ENCODE measurements around the gene GZMM.

Gene GZMM

DNA sequence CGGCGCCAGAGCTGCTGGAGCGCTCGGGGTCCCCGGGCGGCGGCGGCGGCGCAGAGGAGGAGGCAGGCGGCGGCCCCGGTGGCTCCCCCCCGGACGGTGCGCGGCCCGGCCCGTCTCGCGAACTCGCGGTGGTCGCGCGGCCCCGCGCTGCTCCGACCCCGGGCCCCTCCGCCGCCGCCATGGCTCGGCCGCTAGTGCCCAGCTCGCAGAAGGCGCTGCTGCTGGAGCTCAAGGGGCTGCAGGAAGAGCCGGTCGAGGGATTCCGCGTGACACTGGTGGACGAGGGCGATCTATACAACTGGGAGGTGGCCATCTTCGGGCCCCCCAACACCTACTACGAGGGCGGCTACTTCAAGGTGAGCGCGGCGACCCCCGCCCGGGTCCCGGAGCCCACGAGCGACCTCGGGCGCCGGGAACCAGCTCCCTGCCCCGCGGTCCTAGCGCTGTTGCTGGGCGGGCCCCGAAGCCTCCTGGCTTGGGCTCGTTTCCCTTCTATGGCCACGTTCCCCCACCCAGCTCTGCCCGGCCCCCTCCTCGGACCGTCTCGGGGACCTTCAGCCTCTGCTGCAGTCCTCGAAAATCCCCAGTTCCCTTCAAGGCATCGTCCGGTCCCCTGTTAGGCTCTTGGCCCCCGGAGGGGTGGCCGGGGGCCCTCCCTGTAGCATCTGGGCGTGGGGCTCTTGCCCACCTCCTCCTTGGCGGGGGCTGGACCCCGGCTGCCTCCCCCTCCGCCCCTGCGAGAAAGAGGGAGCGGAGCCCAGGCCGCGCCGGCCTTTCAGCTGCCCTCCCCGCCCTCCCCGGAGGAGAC lies 11.9 kb upstream of the GZMM start, which contains the start of gene CDC34:
Gene CDC34 (plus strand): TSS at position 8 of the 808 bp plus-strand sequence. CDS start 172 bp downstream, at position 180.
- TF ChIP-seq, protein P1, sequence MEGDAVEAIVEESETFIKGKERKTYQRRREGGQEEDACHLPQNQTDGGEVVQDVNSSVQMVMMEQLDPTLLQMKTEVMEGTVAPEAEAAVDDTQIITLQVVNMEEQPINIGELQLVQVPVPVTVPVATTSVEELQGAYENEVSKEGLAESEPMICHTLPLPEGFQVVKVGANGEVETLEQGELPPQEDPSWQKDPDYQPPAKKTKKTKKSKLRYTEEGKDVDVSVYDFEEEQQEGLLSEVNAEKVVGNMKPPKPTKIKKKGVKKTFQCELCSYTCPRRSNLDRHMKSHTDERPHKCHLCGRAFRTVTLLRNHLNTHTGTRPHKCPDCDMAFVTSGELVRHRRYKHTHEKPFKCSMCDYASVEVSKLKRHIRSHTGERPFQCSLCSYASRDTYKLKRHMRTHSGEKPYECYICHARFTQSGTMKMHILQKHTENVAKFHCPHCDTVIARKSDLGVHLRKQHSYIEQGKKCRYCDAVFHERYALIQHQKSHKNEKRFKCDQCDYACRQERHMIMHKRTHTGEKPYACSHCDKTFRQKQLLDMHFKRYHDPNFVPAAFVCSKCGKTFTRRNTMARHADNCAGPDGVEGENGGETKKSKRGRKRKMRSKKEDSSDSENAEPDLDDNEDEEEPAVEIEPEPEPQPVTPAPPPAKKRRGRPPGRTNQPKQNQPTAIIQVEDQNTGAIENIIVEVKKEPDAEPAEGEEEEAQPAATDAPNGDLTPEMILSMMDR (IDR thresholded peaks at IDR 0.05; ENCODE audit: insufficient read depth, low read depth, low read length, missing control alignments) = no peak
- no peak for DNase-seq (ENCODE audit: low read depth)
- H3K4me3 ChIP-seq (ENCODE audit: low read length) = peak within 1 kb of the TSS; percentile 82

DNA sequence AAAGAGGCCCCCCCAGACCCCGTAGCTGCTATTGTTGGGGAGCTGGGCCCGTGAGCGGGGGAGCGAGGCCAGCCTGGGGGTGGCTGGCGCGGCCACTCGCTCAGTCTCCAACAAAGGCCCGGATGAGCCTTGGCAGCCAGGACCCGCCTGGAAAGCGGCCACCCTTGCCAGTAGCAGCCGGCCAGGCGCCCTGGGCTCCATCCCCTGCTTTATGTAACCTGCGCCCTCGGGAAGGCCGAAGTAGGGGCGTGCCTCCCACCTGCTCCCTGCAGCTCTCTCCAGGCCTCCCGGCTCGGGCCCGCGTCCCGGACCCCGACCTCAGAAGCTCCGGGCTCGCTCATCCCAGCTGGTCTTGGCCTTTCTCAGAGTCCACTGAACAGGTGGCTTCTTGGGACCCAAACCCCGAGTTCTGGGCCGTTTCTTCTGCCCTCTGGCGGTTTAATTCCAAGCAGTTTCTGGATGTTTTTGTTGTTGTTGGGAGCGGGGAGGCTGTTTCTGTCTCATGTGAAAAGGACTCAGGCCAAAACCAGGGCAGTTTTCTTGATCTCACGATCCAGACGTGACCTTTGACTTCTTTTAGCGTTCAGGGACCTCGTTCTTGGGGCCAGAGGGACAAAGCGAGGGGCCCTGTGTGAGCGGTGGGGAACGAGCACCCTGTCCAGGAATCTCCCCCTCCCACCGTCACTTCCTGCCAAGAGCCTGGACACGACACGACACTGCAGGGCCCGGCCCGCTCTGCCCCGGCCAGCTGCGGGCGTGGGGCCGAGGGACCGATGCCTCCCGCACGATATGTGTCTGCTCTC lies 11.1 kb upstream of the GZMM start:
- TF ChIP-seq, protein P1 (IDR thresholded peaks at IDR 0.05; ENCODE audit: insufficient read depth, low read depth, low read length, missing control alignments) = peak; percentile 50
- peak overlapping the region; percentile 82 for H3K4me3 ChIP-seq (ENCODE audit: low read length)
- DNase-seq (ENCODE audit: low read depth) = peak; percentile 55

DNA sequence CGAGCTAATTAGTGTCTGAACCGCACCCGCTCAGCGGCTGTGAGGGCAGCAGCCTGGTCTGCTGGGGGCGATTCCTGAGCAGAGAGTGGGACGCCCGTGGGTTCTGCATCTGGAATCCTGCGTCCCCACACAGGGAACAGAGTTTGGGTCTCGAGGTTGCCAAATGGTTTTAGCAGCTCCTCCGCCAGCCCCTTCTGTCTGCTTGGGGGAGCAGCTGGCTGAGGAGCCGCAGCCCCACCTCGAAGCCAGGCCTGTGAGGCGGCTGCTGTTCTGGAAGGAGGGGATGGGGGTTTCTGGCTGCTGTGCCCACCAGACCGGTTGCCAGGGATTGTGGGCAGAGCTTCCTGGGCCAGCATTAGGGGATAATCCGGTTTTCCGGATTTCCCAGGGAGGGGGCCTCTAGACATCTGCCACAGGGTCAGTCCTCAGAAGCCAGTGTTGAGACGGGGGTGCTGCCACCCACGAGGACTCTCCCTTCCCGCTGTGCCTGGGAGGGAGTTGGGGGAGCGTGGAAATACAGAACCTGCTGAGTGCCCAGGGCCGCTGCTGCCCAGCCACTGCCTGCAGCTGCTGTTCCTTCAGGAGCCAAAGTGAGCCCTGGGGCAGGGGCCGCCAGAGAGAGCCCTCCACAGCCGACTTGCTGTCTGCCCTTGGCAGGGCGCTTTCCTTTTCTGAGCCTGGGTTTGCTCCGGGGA lies 10.3 kb upstream of the GZMM start:
- TF ChIP-seq, protein P1 (IDR thresholded peaks at IDR 0.05; ENCODE audit: insufficient read depth, low read depth, low read length, missing control alignments) = no peak
- no peak for DNase-seq (ENCODE audit: low read depth)
- H3K4me3 ChIP-seq (ENCODE audit: low read length) = peak overlapping the region; percentile 82

DNA sequence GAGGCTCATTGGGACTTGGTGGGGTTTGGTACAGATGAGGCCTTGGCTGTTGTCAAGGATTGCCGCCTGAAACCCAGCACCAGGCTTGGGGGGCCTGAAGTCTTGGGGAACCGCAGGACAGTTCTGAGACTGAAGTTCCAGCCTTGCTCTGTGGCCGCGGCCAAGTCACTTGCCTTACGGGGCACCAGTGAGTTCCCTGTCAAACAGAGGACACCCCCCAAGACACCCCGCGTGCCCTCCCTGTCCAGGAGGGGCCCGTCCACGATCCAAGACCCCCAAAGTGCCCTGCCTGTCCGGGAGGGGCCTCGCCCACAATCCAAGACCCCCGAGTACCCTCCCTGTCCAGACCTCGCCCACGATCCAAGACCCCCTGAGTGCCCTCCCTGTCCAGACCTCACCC lies 9.8 kb upstream of the GZMM start:
- DNase-seq (ENCODE audit: low read depth) = no peak
- H3K4me3 ChIP-seq (ENCODE audit: low read length) = no peak overlapping the region
- TF ChIP-seq, protein P1 (IDR thresholded peaks at IDR 0.05; ENCODE audit: insufficient read depth, low read depth, low read length, missing control alignments) = no peak

DNA sequence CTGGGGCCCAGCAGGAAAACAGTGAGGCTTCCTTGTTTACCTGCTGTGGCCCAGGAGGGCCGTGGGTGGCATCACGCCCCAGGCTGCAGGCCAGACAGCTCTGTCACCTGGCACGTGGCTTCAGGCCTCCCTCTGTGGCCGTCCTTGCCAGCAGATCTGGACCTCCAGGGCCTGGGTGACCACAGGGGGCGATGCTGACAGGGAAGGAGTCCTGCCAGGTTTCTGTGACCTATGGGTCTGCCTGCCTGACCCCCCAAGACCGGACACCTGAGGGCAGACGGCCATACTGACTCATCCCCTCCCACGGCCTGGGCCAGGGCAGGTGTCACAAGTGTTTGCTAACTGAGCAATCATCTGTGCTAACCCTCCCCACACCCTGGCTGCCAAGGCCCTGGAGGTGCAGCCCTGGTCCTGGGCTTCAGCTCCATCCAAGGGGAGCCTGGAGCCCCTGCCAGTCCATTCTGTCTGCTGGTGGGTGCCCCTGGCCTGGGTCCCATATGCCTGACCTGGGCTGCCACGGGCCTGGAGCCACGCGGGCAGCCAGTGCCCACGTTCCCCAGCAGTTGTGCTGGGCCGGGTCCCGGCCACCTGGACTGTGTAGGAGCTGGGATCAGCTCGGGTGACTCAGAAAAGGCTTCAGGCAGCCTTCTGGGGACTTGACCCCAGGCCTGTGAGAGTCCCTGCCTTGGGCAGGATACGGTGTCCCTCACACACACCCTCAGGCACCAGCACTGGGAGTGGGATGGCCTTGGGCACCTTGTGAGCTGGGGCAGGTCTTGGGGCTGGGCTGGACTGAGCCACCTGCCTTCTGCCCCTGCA lies 8.6 kb upstream of the GZMM start:
- no peak for DNase-seq (ENCODE audit: low read depth)
- TF ChIP-seq, protein P1 (IDR thresholded peaks at IDR 0.05; ENCODE audit: insufficient read depth, low read depth, low read length, missing control alignments) = no peak

More for the DNA sequence above, 8.6 kb upstream of the GZMM start:
- no peak overlapping the region for H3K4me3 ChIP-seq (ENCODE audit: low read length)
